Raji (cell line): ENCODE data around the gene SF3B3.

Source experiments
- POLR2A ChIP-seq: IDR thresholded peaks from 2 replicates; pipeline ENCODE4 v1.6.1; 2011; ENCODE audit warnings: low read depth, low read length, control low read depth; ENCODE audit not compliant: insufficient read depth

Gene SF3B3

DNA sequence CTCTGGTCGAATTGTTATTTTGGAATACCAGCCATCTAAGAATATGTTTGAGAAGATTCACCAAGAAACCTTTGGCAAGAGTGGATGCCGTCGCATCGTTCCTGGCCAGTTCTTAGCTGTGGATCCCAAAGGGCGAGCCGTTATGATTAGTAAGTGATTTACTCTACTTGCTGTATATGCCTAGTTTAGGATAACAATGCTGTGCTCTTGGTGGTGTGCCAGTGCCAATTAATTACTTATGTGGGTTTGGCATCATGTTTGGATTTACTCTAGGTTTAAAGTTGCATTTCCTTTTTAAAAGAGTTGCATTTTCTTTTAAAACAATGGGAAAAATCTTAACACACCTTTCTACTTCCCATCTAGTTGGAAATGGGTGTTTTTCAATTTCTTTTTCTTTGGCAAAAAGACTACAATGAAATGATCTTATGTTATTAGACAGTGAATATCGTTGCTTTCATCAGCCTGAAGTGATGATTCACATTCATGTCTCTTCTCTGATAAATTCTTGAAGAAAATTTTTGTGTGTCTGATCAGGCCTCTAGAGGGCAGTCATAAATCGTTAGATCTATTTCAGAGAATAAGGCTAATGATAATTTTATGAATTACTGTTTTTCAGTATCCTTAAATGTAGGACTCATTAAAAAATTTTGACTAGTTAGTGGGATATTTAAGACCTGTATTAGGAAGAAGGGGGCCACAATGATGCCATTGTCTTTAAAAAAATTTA lies 5.6 kb downstream of the SF3B3 start:
- no peak for TF ChIP-seq POLR2A

DNA sequence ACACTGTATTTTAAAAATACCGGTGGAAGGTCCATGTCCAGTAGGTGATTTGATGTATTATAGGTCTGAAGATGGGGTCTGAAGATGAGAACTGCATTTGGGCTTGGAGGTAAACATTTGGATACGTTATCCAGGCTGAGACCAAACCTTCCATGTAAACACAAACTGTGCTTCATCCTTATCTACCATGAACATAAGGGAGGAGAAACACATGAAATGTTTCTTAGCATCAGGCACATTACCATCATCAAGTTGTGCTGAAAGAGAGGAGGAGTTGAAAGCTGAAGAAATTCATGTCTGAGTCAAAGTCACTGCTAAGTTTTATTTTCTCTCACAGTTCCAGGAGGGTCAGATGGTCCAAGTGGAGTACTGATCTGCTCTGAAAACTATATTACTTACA lies 11.4 kb downstream of the SF3B3 start:
- TF ChIP-seq POLR2A: no peak

DNA sequence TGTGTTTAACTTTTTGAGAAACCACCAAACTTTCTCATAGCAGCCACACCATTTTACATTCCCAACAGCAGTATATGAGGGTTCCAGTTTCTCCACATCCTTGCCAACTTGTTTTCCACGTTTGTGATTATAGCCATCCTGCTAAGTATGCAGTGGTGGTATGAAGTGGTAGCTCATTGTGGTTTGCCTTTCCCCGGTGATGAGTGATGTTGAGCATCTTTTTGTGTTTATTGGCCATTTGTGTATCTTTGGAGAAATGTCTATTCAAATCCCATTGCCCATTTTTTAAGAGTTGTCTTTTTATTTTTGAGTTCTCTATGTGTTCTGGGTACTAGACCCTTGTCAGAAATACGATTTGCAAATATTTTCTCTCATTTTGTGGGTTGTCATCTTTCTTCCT lies 17.4 kb downstream of the SF3B3 start:
- no peak for TF ChIP-seq POLR2A

DNA sequence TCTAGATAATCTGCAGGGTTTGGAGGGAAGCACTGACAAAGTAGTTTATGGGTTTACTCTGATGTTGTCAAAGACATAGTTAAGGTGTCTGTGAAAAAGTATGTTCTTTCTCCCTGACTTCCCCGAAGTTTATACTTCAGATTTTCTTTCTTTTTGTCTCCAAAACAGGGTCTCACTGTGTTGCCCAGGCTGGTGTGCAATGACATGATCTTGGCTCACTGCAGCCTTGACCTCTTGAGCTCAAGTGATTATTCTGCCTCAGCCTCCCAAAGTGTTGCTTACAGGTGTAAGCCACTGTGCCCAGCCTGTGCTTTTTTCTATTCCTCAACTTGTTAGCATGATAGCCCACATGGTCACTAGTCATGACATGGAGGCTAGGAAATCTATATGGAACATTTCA lies 20.9 kb downstream of the SF3B3 start:
- TF ChIP-seq POLR2A: no peak

- no peak for TF ChIP-seq POLR2A
These were observed 25.3 kb downstream of the SF3B3 start for GRCh38 chr16:70548936-70549335.

DNA sequence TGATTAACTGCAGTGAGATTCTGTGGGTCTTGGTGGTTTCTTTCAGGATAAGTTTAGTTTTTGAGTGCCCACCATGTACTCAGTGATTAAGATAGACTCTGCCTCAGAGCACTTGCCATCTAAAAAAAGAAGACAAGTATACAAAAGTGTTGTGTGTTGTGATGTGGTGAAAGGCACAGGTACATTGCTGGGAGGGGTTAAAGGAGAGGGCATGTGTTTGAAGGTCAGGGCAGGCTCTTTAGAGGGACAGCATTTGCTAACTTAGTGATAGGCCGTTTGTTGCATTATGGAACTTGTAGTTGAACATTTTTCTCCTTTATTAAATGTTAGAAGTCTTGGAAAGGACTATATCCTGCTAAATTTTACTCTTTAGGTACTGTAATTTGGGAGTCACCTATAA lies 26.5 kb downstream of the SF3B3 start:
- no peak for TF ChIP-seq POLR2A

DNA sequence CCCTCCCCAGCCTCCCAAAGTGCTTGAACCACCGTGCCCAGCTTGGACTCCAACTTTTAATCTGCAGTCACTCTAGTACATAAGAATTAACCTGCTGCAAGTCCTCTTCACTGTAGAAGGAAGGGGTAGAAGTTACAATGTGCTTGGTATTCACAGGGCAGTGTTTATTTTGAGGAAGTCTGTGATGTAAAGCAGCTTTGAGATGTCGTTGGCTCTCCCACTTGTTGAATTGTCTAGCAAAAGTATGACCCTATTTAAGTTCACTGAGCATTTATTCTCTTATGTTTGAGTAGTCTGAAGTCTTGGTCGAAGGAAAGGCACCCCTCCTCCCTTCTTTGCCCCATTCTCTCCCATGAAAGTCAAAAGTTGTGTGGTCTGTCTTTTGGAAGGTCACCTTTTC lies 28.2 kb downstream of the SF3B3 start:
- TF ChIP-seq POLR2A: no peak

GRCh38 chr16:70552675-70553074 lies 29.1 kb downstream of the SF3B3 start:
- no peak for TF ChIP-seq POLR2A

DNA sequence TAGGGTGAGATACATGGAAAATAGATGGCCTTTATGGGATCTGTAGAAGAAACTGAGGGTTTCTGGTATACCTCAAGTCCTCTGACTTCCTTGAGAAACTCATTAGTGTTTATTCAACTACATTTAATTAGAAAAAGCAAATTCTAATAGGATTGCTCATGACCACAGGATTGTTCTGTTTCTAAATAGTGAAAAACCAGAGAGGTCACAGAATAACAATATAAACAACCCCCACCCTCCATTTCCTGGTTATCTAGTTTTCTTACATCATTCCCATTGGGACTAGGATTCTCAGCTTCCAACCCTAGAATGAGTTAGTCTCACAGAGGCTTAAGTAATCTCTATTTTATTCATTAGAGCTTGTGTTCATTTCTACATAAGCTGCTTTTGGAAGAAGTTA lies 30.0 kb downstream of the SF3B3 start:
- TF ChIP-seq POLR2A: no peak

GRCh38 chr16:70556063-70556462 lies 32.4 kb downstream of the SF3B3 start:
- TF ChIP-seq POLR2A: no peak

GRCh38 chr16:70561623-70562022 lies 38.0 kb downstream of the SF3B3 start:
- no peak for TF ChIP-seq POLR2A

DNA sequence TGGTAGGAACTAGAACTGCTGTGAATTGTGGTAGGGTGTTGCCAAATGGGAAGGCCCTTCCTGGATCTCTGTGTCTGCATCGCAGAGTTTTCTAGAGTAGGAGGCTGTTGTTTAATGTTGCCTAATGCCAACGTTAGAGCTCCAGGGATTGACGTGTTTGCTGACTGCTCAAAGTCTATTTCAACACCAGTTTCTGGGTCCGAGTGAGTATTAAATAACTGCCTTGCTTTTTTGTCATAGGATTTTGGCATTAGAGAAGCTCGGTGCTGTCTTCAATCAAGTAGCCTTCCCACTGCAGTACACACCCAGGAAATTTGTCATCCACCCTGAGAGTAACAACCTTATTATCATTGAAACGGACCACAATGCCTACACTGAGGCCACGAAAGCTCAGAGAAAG lies 40.0 kb downstream of the SF3B3 start:
- no peak for TF ChIP-seq POLR2A

- TF ChIP-seq POLR2A: no peak
These were observed 41.4 kb downstream of the SF3B3 start for GRCh38 chr16:70565053-70565452.

GRCh38 chr16:70568601-70569237 lies 45.1 kb downstream of the SF3B3 start:
- no peak for TF ChIP-seq POLR2A

DNA sequence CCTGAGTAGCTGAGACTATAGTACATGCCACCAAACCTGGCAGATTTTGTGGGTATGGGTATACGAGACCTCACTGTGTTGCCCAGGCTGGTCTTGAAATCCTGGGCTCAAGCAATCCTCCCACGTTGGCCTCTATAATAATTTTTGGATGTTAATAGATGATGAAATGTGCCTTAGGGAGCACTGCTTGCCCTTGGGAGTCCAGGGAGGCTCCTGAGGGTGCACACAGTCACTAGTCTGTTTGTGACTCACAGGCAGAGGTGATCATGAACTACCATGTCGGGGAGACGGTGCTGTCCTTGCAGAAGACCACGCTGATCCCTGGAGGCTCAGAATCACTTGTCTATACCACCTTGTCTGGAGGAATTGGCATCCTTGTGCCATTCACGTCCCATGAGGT lies 46.1 kb downstream of the SF3B3 start:
- no peak for TF ChIP-seq POLR2A

DNA sequence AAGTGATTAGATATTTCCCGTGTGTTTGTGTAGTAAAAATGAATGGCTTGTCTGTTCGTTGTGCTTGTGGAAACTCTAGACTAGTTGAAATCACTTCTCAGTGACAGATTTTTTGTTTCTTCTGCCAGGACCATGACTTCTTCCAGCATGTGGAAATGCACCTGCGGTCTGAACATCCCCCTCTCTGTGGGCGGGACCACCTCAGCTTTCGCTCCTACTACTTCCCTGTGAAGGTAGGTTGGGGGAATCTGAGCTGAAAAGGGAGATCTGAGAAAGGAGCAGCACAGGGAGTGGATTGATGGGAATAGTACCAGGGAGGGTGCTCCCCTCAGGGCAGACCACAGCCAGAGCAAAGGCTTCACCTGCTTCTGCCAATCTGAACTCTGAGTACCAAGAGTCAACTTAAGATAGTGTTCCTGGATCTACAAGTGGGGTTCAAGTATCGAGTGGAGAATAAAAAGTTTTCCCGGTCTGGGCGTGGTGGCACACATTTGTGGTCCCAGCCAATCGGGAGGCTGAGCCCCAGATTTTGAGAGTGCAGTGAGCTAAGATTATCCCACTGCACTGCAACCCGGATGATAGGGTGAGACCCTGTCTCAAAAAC lies 47.5 kb downstream of the SF3B3 start:
- no peak for TF ChIP-seq POLR2A
